GM21825 (cell line): Measurements from ENCODE around the gene SPRY4.
"Not testable (repeated sequence)": the region's sequence is repeated elsewhere in the genome, so short reads cannot be mapped to it uniquely, and the experiment has no call there.

Source experiments
- ATAC-seq: cut with Tn5 transposase; IDR thresholded peaks from one replicate; pipeline ENCODE4 v1.9.1; 2021; ENCODE audit warnings: mild to moderate bottlenecking, moderate library complexity; ENCODE audit not compliant: unreplicated experiment

The SPRY4 gene

GRCh38 chr5:142334538-142334937, 9.7 kb upstream of the SPRY4 start:
- ATAC-seq = no peak

- ATAC-seq = not testable (repeated sequence)
Observed at GRCh38 chr5:142333749-142334148, 8.9 kb upstream of the SPRY4 start.

- ATAC-seq = no peak
Observed at GRCh38 chr5:142330444-142330843, 5.6 kb upstream of the SPRY4 start.

- ATAC-seq = no peak
Observed at GRCh38 chr5:142330026-142330425, 5.2 kb upstream of the SPRY4 start.

- no peak for ATAC-seq
Observed at GRCh38 chr5:142327111-142327842, 2.5 kb upstream of the SPRY4 start.

- no peak for ATAC-seq
Observed at GRCh38 chr5:142326480-142326938, 1.7 kb upstream of the SPRY4 start.

- no peak for ATAC-seq
Observed at GRCh38 chr5:142325725-142326479, 1.1 kb upstream of the SPRY4 start.

GRCh38 chr5:142324136-142324870, 518 bp downstream of the SPRY4 start:
- peak; percentile 45 for ATAC-seq

GRCh38 chr5:142323480-142324135, 1.2 kb downstream of the SPRY4 start:
- ATAC-seq = no peak

GRCh38 chr5:142322747-142323479, 1.9 kb downstream of the SPRY4 start:
- no peak for ATAC-seq

- no peak for ATAC-seq
Observed at GRCh38 chr5:142322403-142322746, 2.4 kb downstream of the SPRY4 start.

- ATAC-seq = no peak
Observed at GRCh38 chr5:142320851-142321560, 3.8 kb downstream of the SPRY4 start.

- ATAC-seq = no peak
Observed at GRCh38 chr5:142320430-142320738, 4.4 kb downstream of the SPRY4 start.

- no peak for ATAC-seq
Observed at GRCh38 chr5:142319560-142320429, 5.0 kb downstream of the SPRY4 start.

GRCh38 chr5:142319105-142319504, 5.7 kb downstream of the SPRY4 start:
- ATAC-seq = no peak

GRCh38 chr5:142317753-142318152, 7.1 kb downstream of the SPRY4 start:
- no peak for ATAC-seq

- no peak for ATAC-seq
Observed at GRCh38 chr5:142317173-142317572, 7.6 kb downstream of the SPRY4 start.

GRCh38 chr5:142316681-142317080, 8.1 kb downstream of the SPRY4 start:
- ATAC-seq = no peak

- no peak for ATAC-seq
Observed at GRCh38 chr5:142316051-142316450, 8.8 kb downstream of the SPRY4 start.
